ENCODE results near the gene TPX2.
A peak's percentile ranks its signal among the peaks of the same experiment; 100 is the strongest.

GRCh38 chr20:31833931-31834521 is 94.9 kb downstream of the TPX2 start:
- TF ChIP-seq, protein P1, sequence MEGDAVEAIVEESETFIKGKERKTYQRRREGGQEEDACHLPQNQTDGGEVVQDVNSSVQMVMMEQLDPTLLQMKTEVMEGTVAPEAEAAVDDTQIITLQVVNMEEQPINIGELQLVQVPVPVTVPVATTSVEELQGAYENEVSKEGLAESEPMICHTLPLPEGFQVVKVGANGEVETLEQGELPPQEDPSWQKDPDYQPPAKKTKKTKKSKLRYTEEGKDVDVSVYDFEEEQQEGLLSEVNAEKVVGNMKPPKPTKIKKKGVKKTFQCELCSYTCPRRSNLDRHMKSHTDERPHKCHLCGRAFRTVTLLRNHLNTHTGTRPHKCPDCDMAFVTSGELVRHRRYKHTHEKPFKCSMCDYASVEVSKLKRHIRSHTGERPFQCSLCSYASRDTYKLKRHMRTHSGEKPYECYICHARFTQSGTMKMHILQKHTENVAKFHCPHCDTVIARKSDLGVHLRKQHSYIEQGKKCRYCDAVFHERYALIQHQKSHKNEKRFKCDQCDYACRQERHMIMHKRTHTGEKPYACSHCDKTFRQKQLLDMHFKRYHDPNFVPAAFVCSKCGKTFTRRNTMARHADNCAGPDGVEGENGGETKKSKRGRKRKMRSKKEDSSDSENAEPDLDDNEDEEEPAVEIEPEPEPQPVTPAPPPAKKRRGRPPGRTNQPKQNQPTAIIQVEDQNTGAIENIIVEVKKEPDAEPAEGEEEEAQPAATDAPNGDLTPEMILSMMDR (IDR thresholded peaks at IDR 0.05): no peak
- TF ChIP-seq REST (IDR thresholded peaks at IDR 0.05; ENCODE audit: insufficient read depth in 1 of 2, low read depth in 2 of 2, low read length in 1 of 2): 0 out of 4 replicates have a peak, but pooled peaks of 1 of the 2 experiments have one; percentile 11
- no peak for TF ChIP-seq POLR2AphosphoS5 (IDR thresholded peaks at IDR 0.05; ENCODE audit: low read depth, low read length)
- TF ChIP-seq SIN3A (IDR thresholded peaks at IDR 0.05; ENCODE audit: borderline replicate concordance, insufficient read depth, low read depth, low read length): no peak

Data from Panc1 (cell line).